Lower leg skin (tissue), 3 donors: ENCODE measurements around the gene GMPR.

Source experiments
- CTCF ChIP-seq, 3 donors: fragments of 450-650 bp; IDR thresholded peaks; one replicate each; pipeline ENCODE4 v1.5.1; 2016; ENCODE audit warnings: antibody characterized with exemption in 3 of 3, mild to moderate bottlenecking in 3 of 3, moderate library complexity in 2 of 3
- POLR2A ChIP-seq, 2 donors: fragments of 450-650 bp; IDR thresholded peaks; one replicate each; pipeline ENCODE4 v1.6.1; 2016 to 2017; ENCODE audit warnings: antibody characterized with exemption in 2 of 2, mild to moderate bottlenecking in 1 of 2, moderate library complexity in 1 of 2

DNA sequence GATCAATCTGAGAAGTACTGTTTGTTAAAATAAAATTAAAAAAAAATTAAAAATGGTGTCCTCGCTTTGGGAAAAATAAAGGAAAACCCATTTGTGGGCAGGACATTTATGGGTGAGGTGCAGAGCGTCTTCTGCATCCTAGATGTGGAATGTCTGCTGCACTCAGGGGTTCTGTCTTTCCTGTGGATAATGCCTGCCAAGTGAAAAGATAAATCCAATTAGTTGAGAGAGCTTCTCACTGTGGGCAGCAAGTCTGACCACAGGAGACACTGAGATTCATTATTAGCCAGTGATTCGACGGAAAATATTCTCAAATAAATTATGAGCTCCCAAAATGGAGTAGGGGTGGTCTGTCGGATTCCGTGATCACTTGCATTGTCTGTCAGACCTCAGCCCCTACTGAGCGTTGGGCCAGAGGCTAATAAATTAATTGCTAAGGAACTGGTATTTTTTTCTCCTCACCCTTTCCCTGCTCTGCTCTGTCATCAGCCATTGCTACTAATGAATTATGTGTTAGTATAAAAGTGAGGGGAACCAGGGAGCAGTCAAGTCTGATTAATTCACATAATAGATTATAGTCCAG lies 10.0 kb downstream of the GMPR start:
- TF ChIP-seq CTCF (IDR thresholded peaks at IDR 0.05), result no peak
- no peak for TF ChIP-seq POLR2A (IDR thresholded peaks at IDR 0.05)
